Lung microvascular endothelial cell (primary cell): ENCODE measurements around the gene HCFC1. TPM values are rescaled to one million over a fixed set of nuclear protein-coding genes. Genes with fewer than 3 reads are reported as not detected.

Source experiments
- DNase-seq, 2 donors: peaks; one replicate each; pipeline versions ENCODE4 v3.0.0 to v3.0.0-alpha.2; 2010; ENCODE audit warnings: low read depth in 2 of 2
- total RNA-seq: library from RNA; depleted of rRNA; stranded (reverse); fragments of >200 nt; gene quantifications from 2 replicates; pipeline ENCODE4 v1.2.1, GENCODE V29; 2014

The HCFC1 gene
- total RNA-seq, 1 donor from 2014 or later = 10.3 TPM

DNA sequence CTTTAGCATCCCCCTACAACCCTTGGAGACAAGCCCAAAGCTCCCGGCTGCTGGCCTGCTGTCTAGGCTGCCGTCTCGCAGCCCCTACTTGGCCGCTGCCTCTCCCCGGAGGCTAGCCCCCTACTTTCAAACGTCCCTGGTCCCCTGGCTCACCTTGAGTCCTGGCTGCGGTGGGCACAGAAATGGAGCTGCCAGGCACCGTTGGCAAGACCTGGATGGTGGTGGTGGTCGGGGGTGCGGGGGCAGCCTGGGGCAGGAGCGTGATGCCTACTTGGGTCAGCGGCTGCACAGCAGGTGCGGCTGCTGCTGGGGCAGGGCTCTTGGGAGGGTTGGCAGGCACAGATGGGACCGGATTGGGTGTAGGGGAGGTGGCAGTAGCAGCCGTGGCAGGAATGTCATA lies 12.0 kb downstream of the HCFC1 start:
- no peak for DNase-seq

DNA sequence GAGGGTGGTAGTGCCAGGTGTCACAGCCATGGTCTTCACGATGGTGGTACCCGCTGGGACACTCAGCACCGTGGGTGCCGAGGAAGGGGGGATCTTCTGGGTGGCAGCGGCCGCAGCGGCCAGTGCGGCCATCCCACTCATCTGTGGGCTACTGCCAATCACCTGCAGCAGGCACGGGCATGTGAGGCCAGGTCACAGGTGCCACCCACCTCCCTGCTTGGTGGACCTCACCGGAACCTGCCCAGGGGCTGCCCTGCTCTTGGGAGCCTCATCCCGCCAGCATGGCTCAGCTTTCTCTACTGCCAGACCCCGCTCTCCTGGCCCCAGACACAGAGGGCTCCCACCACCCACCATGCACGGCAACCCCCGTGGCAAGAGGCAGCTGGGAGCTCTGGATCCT lies 13.0 kb downstream of the HCFC1 start:
- no peak for DNase-seq

GRCh38 chrX:153957224-153957623 lies 14.4 kb downstream of the HCFC1 start:
- DNase-seq = no peak

- DNase-seq = no peak
These were observed 15.3 kb downstream of the HCFC1 start for GRCh38 chrX:153956044-153956907.

DNA sequence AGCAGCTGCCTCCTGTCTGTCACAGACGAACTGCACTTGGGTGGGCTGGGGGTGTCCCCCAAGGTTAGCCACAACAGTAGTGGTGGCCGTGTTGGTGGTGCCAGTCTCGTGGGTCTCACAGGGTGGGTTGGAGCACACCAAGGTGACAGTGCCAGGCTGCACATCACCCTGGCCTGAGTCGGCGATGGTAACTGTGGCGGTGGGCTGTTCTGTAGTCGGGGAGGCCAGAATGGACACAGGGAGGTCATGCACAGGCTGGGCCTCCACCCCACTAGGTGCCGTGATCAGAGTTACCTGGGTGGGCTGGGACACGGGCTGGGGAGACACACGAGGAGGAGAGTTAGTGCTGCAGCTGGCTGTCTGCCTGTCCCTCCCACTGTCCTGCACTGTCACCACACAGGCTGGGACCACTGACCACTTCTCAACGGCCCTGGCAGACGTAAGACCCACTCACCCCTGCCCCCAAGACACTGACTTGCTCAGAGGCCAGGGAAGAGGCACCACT lies 16.3 kb downstream of the HCFC1 start:
- no peak for DNase-seq

GRCh38 chrX:153954558-153955227 lies 16.9 kb downstream of the HCFC1 start:
- no peak for DNase-seq

DNA sequence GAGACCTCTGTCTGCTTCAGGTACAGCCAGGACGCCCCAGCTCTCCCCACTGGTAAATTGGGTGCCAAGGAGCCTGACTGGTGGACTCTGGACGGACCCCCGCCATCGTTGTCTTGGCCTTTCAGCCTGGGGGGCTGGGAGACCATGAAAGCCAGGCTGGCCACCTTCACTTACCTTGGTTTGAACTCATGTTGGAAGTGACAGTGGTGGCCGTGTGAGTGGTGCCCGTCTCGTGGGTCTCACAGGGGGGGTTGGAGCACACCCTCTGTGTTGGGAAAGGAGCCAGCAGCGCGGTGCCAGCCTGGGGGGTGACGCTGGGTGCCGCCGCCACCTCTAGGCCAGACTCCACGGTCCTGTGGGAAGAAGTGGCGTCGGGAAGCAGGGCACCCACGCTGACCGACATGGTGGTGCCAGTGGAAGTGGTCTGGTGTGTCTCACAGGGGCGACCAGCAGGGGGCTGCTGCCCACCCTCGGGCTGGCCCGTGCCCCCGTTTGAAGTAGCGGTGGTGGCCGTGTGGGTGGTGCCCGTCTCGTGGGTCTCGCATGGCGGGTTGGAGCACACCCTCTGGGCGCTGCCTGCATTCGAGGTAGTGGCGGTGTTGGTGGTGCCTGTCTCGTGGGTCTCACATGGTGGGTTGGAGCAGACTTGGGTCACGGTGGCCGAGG lies 17.6 kb downstream of the HCFC1 start:
- DNase-seq = no peak

DNA sequence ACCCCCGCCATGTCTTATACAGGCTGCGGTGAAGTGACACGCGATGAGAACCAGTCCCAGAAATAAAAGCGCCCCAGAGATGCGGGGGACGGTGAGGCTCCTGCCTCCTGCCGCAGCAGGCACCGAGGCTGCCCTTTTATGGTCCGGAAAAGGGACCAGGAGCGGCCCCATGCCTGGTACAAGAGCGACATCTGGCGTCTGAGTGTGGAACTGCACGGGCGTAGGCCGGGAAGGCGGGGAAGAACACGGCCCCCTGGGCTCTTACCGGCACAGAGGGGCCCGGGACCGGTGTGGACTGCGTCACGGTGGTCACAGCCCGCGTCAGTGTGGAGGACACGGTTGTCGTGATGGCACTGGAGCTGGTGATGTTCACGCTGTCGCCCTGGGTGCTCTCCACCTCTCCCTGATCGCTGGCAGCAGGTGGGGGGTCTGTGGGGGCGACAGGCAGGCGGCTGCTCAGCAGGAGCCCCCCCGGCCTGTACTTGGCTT lies 18.2 kb downstream of the HCFC1 start:
- peak; percentile 53 to 77 for DNase-seq

- no peak for DNase-seq
These were observed 19.1 kb downstream of the HCFC1 start for GRCh38 chrX:153952373-153953026.

GRCh38 chrX:153951683-153952372 lies 19.8 kb downstream of the HCFC1 start:
- DNase-seq = no peak

DNA sequence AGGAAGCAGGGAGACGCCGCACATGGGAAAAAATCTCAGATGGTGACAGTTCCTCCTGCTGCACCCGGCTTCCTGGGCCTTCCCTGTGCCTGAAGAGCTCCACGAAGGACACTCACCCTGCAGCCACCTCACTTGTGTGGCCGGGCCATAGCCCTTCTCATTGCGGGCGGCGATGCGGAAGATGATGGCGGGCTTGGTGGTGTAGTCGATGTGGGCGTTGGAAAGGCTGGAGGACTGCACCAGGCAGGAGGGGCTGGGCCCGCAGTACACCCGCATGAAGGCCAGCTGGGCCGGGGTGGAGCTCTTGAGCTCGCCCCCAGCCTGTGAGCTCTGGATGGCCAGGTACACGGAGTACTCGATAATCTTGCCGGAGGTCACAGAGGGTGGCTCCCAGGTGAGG lies 21.5 kb downstream of the HCFC1 start:
- no peak for DNase-seq

- DNase-seq = peak in 1 of 2 donors; percentile 51
These were observed 22.5 kb downstream of the HCFC1 start for GRCh38 chrX:153948847-153949805.

DNA sequence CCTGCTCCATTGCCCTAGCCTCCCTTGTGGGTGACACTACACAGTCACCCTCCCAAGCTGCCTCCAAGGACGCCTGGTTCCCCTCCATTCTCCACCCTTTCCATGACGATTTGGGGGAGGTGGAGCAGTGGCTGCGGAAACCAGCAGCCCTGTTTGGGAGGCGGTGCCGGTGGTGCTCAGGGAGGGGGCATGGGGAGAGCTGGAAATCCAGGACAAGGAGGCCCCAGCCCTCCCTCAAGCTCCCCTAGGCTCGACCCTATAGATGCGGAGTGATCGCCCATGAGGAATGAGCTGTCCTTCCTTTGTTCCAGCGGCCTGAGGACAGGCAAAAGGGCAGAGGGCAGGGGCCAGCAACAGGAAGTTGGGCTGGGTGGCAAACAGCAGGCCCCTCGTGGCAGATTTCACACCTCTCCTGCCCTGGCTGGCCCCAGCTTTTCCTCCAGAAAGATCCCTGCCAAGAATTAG lies 23.6 kb downstream of the HCFC1 start:
- peak in 1 of 2 donors; percentile 48 for DNase-seq

DNA sequence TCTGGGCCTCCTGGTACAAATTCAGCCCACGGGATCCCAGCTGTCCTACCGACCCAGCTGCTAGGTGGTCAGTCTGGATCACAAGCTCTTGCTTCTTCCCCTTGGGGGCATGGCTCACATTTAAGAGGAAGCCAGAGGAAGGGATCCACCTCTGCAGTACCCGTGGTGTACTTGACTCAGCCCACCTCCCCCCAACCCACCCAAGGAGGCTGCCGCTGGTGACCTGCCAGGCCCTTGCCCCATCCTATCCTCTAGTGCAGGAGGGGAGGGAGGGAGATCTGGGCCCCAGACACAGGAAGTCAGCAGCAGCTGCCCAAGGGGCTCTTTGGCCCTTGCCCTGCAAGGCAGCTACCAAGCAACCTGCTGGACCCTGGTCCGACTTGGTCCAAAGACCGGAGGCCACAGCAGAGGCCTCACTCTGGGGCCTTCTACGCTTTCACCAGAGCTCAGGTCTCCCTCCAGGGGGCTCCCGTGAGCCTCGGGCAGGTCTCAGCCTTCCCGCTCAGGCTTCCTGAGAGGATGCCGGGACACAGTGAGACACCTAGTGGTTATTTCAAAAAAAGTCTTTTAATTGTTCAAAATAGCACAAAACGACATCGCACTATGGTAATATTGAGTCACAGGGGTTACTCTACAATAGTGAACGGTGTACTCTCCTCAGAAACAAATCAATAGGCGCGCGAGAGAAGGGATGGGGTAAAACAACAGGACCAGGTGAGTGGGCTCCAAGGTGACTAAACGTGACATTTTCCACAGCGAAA lies 24.4 kb downstream of the HCFC1 start:
- DNase-seq = peak; percentile 81 to 92

- no peak for DNase-seq
These were observed 25.4 kb downstream of the HCFC1 start for GRCh38 chrX:153945956-153946943.

- DNase-seq = no peak
These were observed 26.8 kb downstream of the HCFC1 start for GRCh38 chrX:153944800-153945150.

DNA sequence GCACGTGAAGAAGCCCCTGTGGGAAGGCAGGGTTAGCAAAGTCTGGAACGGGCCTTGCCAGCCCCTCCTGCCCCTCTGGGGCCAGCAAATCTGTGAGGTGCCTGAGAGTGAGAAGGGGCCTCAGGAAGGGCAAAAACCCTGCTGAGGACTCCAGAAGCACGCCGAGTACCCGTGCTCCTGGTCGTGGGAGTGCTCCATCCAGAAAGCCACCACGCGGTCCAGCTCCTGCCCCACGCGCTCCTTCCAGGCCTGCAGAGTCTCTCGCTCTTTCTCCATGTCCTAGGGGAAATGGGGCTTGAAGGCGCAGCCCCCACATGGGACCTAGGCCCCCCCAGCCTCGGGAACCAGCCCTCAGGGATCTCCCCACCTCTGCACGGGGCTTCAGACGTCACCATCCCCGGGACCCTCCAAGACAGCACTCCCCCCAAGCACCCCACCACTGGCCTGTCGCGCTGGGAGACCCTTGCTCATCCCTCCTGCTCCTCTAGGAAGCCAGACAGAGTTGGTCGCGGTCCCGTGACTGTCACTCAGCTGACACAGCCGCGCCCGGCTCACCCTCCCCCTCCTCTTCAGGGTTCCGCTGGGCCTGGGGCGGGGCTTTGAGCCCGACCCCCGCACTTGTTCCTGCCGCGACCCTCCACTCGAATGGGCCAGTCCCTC lies 27.3 kb downstream of the HCFC1 start, which contains the start of gene RENBP:
RENBP (minus strand) TSS at position 504 of the 660 bp plus-strand sequence; CDS start at position 471, 33 bp downstream.
- peak in 1 of 2 donors; percentile 64 for DNase-seq
